GM19043 (cell line): ENCODE measurements around the gene ABHD6.
"Not testable (repeated sequence)": the region's sequence is repeated elsewhere in the genome, so short reads cannot be mapped to it uniquely, and the experiment has no call there.

Experiments
- ATAC-seq: cut with Tn5 transposase; IDR thresholded peaks from one replicate; pipeline ENCODE4 v1.9.1; 2021; ENCODE audit warnings: low read depth; ENCODE audit not compliant: unreplicated experiment

ABHD6 gene

GRCh38 chr3:58241306-58242044 is 3.9 kb downstream of the ABHD6 start:
- ATAC-seq = no peak

- ATAC-seq = no peak
These were observed 4.7 kb downstream of the ABHD6 start for GRCh38 chr3:58242340-58242739.

GRCh38 chr3:58242860-58243259 is 5.3 kb downstream of the ABHD6 start:
- not testable (repeated sequence) for ATAC-seq

GRCh38 chr3:58243976-58244585 is 6.5 kb downstream of the ABHD6 start:
- ATAC-seq = no peak

DNA sequence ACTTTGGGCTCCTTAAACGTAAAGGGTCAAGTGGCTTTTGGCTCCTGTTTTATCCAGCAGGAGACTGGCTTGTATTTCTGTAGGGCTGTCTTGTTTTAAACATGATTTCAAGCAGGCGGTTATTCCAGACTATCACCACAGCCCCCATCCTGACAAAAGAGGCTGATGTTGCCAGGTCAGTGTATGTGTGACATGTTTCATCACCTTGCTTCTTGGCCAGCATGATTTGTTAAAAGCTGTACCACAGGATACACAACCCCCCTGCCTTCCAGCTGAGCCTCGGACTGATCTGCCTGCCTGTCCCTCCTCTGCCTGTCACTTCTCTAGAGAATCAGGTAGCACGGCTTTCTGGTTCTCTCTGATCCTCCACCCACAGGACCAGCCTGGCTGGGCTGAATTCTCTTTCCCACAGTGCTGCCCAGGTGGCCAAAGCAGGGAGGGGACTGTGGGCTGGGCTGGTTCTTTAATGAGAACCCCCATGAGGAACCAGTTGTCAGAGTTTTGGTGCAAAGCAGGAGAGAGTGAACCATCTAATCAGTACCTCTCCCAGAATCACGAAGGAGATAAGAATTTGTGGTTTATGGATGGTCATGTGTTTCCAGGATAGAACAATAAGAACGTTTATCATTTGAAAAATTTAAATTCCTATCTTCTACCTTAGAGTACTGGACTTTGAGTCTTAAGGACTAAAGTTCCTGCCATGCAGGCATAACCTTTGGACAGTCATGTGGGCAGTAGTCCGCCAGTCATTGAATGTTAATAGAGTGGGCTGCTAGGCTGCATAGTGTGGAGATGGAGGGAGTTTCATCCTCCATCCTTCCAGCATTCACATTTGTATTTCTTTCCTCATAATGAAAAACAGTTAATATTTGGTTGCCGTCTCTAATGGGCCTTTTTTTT is 8.8 kb downstream of the ABHD6 start:
- ATAC-seq = no peak

- ATAC-seq = no peak
These were observed 11.9 kb downstream of the ABHD6 start for GRCh38 chr3:58249358-58250092.

- ATAC-seq = no peak
These were observed 12.6 kb downstream of the ABHD6 start for GRCh38 chr3:58250093-58250707.

DNA sequence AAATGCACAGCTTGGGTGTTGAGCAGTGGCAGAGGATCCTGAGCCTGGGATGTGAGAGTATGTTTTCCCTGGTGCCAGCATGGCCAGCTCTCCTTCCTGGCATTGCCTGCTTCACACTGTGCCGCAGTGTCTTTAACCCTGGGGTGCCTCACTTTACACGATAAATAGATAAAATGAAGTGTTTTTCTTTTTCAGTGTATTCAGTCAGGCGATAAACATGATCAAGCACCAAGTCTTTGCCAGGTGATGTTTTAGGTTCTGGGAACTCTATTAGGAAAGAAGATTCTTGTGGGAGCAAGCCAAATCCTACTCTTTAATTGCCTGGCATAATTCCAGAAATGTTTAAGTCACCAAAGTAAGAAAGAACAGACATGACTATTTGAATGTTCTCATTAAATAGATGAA is 14.0 kb downstream of the ABHD6 start:
- ATAC-seq = no peak

GRCh38 chr3:58254144-58254543 is 16.6 kb downstream of the ABHD6 start:
- ATAC-seq = no peak

DNA sequence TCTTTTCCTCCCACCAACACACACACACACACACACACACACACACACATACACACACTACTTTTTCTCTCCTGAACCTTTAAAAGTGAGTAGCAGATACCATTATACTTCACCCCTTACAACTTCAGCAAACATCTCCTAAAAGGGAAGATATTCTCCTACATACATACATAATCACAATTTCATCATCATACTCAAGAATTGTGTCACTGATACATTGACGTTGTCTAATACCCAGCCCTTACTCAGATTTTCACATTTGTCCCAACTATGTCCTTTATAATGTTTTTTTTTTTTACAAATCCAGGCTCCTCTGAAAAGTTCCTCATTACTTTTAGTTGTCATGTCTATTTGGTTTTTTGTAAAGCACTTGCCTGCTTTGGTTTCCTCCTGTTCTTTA is 18.5 kb downstream of the ABHD6 start:
- ATAC-seq = no peak

- ATAC-seq = no peak
These were observed 18.9 kb downstream of the ABHD6 start for GRCh38 chr3:58256511-58256910.

- no peak for ATAC-seq
These were observed 20.9 kb downstream of the ABHD6 start for GRCh38 chr3:58258392-58259055.

GRCh38 chr3:58260261-58260731 is 22.7 kb downstream of the ABHD6 start:
- no peak for ATAC-seq

DNA sequence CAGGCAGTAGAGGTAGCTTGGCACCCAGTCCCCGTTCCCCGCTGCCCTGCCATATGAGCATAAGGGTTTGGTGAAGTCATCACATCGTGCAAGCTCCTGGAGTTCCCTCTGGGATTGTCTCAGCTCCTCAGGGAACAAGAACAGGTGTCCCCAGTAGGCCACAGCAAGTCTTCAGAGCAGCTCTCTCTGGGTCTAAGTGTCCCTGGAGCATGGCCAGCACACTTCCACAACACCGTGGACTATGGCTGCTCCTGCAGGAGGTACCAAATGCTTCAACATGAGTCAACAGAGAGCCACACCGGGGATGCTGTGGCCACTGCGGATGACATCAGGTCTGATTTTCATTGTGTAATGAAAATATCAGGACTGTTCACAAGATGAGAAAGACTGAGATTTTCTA is 23.1 kb downstream of the ABHD6 start:
- ATAC-seq = no peak

GRCh38 chr3:58261954-58262666 is 24.5 kb downstream of the ABHD6 start:
- ATAC-seq = peak; percentile 84

DNA sequence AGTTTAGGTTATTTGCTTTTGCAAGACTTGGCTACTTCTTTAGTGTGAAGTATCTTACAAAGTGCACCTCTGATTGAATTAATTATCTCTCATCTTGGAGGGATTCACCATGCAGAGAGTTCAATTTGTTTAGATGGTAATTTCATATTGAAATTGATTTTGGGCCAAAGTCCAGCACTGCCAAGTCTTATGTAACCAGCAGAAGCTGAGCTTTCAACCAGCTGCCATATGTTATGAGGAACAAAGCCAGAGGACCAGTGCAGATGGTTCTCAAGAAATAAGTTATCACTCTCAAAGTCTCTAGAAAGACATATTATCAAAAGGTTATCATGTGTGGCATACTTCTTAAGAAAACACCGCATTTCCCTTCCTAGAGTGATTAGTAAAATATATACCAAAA is 29.0 kb downstream of the ABHD6 start:
- no peak for ATAC-seq

- ATAC-seq = not testable (repeated sequence)
These were observed 30.0 kb downstream of the ABHD6 start for GRCh38 chr3:58267543-58267942.

- ATAC-seq = no peak
These were observed 31.8 kb downstream of the ABHD6 start for GRCh38 chr3:58269356-58269755.

DNA sequence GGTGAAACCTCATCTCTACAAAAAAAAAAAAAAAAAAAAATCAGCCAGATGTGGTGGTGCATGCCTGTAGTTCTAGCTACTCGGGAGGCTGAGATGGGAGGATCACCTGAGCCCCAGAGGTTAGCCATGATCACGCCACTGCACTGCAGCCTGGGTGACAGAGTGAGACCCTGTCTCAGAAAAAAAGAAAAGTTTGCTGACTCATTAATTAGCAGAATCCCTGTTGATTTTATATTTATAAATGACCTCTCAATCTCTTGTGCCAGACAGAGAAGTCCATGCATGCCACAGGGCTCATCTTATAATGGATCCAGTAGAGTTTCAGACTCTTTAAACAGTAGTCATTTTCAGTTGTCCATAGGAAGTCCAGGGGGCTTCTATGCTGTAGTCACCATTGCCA is 32.9 kb downstream of the ABHD6 start:
- ATAC-seq = no peak
